ENCODE results near the gene DLGAP4.

DNA sequence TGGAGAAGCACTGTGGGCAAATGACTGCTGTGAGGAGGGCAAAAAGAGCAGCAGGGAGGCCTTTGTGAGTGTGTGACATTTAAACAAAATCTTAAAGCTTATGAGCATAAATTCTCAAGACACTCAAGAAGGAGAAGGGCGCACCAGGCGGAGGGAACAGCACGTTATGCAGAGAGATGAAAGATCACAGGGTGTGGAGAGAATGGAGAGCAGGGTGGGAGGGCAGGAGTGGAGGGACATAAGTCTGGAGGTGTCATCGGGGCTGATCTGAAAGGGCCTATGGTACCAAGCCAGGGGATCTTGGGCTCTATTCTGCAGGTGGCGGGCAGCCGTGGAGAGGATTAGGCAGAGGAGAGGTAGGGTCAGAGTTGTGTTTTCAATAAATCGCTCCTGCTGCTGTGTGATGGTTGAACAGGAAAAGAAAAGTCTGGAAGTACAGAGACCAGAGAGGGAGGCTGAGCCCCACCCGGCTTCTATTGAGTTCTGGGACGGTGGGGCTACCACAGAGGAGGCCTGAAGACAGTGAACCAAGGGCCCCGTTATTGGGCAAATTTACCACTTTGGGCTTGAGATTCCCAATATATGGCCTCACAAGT, 24.3 kb upstream of the DLGAP4 start:
- no peak for TF ChIP-seq EZH2phosphoT487 (IDR thresholded peaks at IDR 0.05; ENCODE audit: insufficient read depth, low read depth)
- TF ChIP-seq EZH2 (IDR thresholded peaks at IDR 0.05; ENCODE audit: insufficient read depth, poor library complexity, severe bottlenecking), result no peak
